Nephron progenitor cell (in vitro differentiated cells): Measurements from ENCODE around the gene CRISPLD2.

Experiments
- DNase-seq: peaks from one replicate; pipeline ENCODE4 v3.0.0; 2021
- H3K27ac Mint-ChIP-seq: 2 replicates; pipeline ENCODE4 v1.8.0; 2021; ENCODE audit warnings: mild to moderate bottlenecking, moderate library complexity, mixed read lengths
- H3K27me3 Mint-ChIP-seq: 2 replicates; pipeline ENCODE4 v1.8.0; 2021; ENCODE audit warnings: mild to moderate bottlenecking, low read depth, mixed read lengths; ENCODE audit not compliant: poor library complexity
- H3K36me3 Mint-ChIP-seq: 2 replicates; pipeline ENCODE4 v1.8.0; 2021; ENCODE audit warnings: low read depth, mixed read lengths
- H3K4me1 Mint-ChIP-seq: 2 replicates; pipeline ENCODE4 v1.8.0; 2021; ENCODE audit warnings: mixed read lengths
- H3K4me3 Mint-ChIP-seq: 2 replicates; pipeline ENCODE4 v1.8.0; 2021; ENCODE audit warnings: mild to moderate bottlenecking, moderate library complexity, mixed read lengths
- H3K9me3 Mint-ChIP-seq: 2 replicates; pipeline ENCODE4 v1.8.0; 2021; ENCODE audit warnings: mild to moderate bottlenecking, moderate library complexity, mixed read lengths
- CTCF ChIP-seq: fragments of 200-600 bp; sonication (generic); IDR thresholded peaks from 2 replicates; pipeline ENCODE4 v1.5.0; 2021; ENCODE audit warnings: antibody characterized with exemption

CRISPLD2 gene

GRCh38 chr16:84926462-84926861 lies 106.7 kb downstream of the CRISPLD2 start:
- Mint-ChIP-seq H3K4me1 (peaks cover 50% of the 10 kb centered on the region), H3K27me3 (peaks cover 6% of the 10 kb centered on the region), H3K27ac (no peak overlapping the region), H3K4me3 (no peak overlapping the region), H3K36me3 (no peaks in the 10 kb centered on the region), H3K9me3 (no peaks in the 10 kb centered on the region)
- DNase-seq: no peak
- TF ChIP-seq CTCF: no peak

GRCh38 chr16:84927621-84928591 lies 108.1 kb downstream of the CRISPLD2 start:
- no peaks in the 10 kb centered on the region for H3K9me3 Mint-ChIP-seq
- peaks cover 49% of the 10 kb centered on the region for H3K4me1 Mint-ChIP-seq
- DNase-seq: no peak
- no peak overlapping the region for H3K27ac Mint-ChIP-seq
- TF ChIP-seq CTCF: no peak
- no peaks in the 10 kb centered on the region for H3K36me3 Mint-ChIP-seq
- no peak overlapping the region for H3K4me3 Mint-ChIP-seq
- peaks cover 10% of the 10 kb centered on the region for H3K27me3 Mint-ChIP-seq

- no peak for TF ChIP-seq CTCF
- H3K27me3 Mint-ChIP-seq: peaks cover 10% of the 10 kb centered on the region
- H3K9me3 Mint-ChIP-seq: no peaks in the 10 kb centered on the region
- no peak for DNase-seq
- H3K36me3 Mint-ChIP-seq: no peaks in the 10 kb centered on the region
- H3K4me1 Mint-ChIP-seq: peaks cover 39% of the 10 kb centered on the region
- peak overlapping the region; percentile 69 for H3K27ac Mint-ChIP-seq
- no peak overlapping the region for H3K4me3 Mint-ChIP-seq
Observed at GRCh38 chr16:84928679-84929420, 109.1 kb downstream of the CRISPLD2 start.

GRCh38 chr16:84929421-84930297 lies 109.9 kb downstream of the CRISPLD2 start:
- no peaks in the 10 kb centered on the region for H3K36me3 Mint-ChIP-seq
- peaks cover 31% of the 10 kb centered on the region for H3K4me1 Mint-ChIP-seq
- H3K27ac Mint-ChIP-seq: peak overlapping the region; percentile 69
- H3K9me3 Mint-ChIP-seq: no peaks in the 10 kb centered on the region
- peaks cover 11% of the 10 kb centered on the region for H3K27me3 Mint-ChIP-seq
- no peak overlapping the region for H3K4me3 Mint-ChIP-seq
- TF ChIP-seq CTCF: no peak
- no peak for DNase-seq

- Mint-ChIP-seq H3K4me1 (peaks cover 26% of the 10 kb centered on the region), H3K36me3 (no peaks in the 10 kb centered on the region), H3K27ac (no peak overlapping the region), H3K27me3 (peaks cover 13% of the 10 kb centered on the region), H3K4me3 (no peak overlapping the region), H3K9me3 (no peaks in the 10 kb centered on the region)
- no peak for TF ChIP-seq CTCF
- DNase-seq: no peak
Observed at GRCh38 chr16:84930298-84931106, 110.7 kb downstream of the CRISPLD2 start.
